Stimulated activated CD8-positive, alpha-beta memory T cell treated with anti-CD3 and anti-CD28 coated beads, Interleukin-15, amount 100 ng/mL, for 48 hours (primary cell): ENCODE measurements around the gene UBAC2.
A peak's percentile ranks its signal among the peaks of the same experiment; 100 is the strongest.
"Not testable (repeated sequence)": the region's sequence is repeated elsewhere in the genome, so short reads cannot be mapped to it uniquely, and the experiment has no call there.

Experiments
- DNase-seq, 2 donors: peaks; one replicate each; pipeline ENCODE4 v3.0.0-alpha.2; 2020; ENCODE audit warnings: low read depth in 2 of 2

The UBAC2 gene

DNA sequence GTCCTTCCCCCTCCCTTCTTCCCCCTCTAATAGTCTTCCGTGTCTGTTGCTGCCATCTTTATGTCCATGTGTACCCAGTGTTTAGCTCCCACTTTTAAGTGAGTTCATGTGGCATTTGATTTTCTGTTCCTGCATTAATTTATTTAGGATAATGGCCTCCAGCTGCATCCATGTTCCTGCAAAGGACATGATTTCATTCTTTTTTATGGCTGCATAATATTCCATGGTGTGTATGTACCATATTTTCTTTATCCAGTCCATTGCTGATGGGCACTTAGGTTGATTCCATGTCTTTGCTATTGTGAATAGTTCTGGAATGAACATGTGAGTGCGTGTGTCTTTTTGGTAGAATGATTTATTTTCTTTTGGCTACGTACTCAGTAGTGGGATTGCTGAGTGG, 48.5 kb downstream of the UBAC2 start:
- not testable (repeated sequence) for DNase-seq

DNA sequence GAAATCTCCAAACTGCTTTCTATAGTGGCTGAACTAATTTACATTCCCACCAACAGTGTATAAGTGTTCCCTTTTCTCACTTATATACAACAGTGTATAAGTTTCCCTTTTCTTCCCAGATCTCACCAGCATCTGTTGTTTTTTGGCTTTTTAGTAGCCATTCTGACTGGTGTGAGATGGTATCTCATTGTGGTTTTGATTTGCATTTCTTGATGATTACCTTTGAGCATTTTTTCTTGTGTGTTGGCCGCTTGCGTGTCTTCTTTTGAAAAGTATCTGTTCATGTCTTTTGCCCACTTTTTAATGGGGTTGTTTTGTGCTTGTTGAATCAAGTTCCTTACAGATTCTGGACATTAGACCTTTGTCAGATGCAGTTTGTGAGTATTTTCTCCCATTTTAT, 49.0 kb downstream of the UBAC2 start:
- not testable (repeated sequence) for DNase-seq

DNA sequence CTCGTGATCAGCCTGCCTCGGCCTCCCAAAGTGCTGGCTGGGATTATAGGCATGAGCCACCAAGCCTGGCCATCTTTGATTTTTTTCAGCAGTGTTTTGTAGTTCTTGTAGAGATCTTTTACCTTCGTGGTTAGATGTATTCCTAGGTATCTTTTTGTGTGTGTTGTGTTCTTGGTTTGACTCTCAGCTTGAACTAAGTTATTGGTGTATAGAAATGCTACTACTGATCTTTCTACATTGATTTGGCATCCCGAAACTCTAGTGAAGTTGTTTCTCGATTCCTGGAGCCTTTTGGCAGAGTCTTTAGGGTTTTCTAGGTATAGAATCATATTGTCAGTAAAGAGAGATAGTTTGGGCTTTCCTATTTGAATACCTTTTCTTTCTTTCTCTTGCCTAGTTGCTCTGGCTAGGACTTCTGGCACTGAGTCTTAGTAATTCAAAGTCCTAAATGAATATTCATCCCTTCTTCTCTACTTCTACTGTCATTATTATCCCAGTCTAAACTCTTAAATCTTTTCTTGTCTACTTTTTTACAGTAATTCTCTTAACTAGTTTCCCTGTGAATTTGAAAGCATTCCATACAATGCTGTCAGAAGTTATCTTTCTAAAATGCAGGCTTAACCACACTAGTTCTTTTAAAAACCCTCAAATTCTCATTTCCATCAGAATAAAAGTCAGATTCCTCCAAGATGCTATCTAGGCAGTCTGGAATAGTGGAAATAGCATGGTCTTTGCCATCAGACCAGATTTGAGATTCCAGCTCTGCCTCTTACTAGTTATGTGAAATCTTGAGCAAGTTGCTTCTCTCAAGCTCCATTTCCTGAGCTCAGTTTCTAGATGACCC, 50.5 kb downstream of the UBAC2 start:
- DNase-seq = no peak

DNA sequence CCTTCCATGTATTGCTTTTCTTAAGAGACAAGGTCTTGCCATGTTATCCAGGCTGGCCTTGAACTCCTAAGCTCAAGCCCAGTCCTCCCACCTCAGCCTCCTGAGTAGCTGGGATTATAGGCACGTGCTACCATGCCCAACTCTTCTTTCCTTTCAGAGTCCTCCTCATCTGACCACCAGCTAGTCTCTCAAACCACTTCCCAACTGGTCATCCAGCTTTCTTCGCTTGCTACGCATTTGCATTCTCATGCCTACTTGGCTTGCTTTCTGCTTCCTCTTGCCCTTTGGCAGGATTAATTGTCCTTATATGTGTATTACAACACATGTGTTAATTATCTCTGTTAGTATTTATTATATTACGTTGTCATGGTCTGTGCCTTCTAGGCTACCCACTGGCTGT, 51.3 kb downstream of the UBAC2 start:
- DNase-seq = no peak

DNA sequence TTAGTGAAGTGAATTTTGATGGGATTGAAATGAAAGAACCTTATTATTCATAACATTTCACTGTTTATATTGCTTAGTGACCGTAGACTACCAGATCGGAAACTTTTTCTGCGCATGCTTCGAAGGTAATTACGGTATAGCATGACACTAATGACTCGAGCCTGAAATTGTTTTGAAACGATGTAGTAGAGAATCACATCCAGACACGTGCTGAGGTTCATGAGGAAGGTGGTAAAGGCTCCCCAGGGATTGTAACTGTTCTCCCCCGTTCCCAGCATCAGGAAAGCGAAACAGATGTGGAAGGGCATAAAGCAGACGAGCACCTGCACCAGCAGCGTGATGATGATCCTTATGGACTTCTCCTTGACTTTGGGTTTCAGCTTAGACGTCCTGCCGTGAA, 54.2 kb downstream of the UBAC2 start:
- no peak for DNase-seq

DNA sequence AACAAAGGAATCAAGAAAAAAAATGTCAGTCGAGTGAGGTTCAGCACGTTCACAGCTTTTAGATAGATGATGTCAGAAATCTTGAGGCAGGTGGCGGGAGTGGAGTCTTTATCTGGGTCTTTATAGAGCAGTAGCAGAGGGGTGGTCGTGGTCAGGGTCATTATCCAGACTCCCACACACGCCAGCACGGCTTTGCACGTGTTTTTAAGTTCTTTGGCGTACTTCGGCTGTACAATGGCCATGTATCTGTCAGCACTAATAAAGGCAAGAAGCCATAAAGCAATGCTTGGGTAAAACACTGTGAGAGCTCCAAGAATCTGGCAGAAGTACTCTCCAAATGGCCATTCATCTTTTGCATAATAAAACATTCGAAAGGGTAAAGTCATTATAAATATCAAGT, 54.6 kb downstream of the UBAC2 start:
- DNase-seq = no peak

DNA sequence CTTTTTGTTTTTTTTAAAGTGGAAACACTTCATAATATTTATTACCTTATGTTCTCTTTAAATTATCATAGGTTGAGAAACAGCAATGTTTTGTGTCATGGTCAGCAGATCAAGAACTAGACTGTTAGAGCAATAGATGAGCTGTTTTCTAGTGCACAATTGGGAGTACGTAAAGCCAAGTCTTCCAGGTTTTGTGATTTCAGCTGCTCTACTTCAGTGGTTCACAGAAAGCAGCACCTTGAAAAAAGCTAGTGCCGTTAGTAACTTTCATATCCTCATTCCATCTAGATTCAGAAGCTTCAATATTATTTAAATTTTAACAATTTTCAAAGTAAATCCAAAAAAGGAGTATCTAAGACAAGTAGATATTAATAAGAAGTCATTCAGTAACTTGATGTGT, 55.6 kb downstream of the UBAC2 start:
- no peak for DNase-seq

DNA sequence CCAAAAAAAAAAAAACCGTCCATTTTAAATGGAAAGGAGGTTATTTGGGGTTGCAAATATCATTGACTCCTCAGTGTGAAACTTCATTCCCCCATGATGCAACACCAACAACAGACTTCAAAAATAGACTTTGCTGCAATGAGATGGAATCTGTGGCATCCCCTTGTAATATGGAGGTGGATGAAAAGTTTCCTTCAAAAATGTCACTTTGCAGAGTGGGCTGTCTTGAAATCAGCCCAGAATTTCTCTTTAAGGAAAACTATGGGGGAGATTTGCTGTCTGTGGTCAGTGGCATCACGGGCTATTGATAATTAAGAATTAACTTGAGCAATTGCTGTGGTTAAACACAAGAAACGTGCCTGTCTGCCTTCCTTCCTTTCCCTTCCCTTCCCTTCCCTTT, 56.1 kb downstream of the UBAC2 start:
- DNase-seq = no peak

DNA sequence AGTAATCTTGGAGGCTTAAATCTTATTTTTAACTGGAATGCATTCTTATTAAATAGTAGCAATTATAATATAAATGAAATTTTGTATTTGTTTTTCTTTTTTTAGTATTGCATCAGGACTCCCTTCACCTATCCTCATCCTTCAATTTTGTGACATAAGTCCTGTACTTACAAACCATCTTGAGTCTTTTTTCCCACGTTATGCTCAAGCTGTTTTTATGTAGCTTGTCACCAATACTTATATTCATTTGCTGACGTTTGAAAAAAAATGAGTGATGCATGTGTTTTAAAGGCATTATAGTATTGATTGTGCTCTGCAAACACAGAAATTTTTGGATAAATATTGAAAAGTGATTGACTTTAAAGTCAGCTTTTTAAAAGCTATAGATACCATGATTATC, 56.6 kb downstream of the UBAC2 start:
- DNase-seq = no peak

DNA sequence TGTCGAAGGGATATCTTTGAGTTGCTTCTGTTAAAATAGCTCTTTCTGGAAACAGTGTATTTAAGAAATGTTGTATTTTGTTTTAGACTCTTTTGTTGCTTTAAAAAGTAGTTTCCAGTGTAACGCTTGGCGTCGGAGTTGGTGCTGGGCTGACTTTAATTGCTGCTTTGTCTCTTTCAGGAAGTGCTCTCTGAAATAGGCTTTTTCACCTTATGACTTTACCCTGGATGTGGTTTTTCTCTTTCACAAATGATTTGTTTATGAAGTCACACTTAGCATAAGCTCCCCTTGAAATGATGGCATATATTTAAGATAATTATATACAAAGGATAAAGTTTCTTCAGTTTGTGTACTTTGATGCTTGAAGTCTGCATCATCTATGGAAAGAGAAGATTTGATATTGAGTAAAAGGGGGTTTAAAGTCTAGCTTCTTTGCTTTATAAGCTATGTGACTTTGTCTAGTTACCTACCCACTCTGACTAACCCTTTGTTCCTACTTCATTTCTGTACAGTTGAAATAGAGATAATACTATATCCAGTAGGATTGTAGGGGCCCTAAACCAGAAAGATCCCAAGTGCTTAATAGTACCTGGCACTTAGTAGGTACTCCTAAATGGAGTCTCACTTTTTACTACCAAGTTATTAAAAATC, 57.7 kb downstream of the UBAC2 start, which contains the start of gene GPR18:
Gene GPR18, minus strand, starts transcription at position 170 of the 651 bp plus-strand sequence. CDS start 2,507 bp downstream, outside the sequence.
- DNase-seq = no peak

DNA sequence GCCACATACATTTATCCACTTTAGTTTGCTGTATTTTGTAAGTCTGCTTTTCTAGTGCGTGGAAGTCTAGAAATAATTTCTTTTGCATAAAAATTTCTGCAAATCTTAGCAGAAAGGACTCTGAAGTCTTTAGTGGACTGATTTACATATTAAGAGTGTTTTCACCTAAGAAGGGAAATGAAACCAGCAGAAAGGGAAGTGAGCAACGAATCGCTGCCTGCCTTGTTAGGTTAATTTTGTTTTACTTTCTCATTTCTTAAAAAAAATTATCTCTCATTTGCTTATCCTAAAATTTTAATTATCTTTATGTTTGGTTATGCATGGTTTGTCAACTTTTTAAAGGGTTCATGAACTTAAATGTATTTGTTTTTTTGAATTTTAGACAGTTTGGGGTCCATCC, 58.3 kb downstream of the UBAC2 start:
- no peak for DNase-seq

DNA sequence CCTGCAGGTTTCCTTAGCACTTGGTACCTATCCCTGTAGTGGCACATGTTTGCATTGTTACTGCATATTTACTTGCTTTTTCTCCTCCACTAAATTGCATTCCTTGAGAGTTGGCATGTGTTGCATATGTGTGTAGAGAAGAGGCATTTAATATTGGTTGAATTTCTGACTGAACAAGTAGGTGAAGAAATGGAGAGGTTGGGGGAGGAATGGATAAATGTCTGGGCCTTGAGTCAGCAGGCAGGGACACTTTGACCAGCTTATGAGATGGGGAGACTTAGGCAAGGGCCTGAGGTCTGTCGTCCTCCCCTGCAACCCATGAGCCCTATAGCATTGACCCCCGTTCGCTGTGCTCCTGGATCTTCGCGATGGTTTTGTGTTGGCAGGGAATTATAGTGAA, 59.6 kb downstream of the UBAC2 start:
- DNase-seq = no peak

DNA sequence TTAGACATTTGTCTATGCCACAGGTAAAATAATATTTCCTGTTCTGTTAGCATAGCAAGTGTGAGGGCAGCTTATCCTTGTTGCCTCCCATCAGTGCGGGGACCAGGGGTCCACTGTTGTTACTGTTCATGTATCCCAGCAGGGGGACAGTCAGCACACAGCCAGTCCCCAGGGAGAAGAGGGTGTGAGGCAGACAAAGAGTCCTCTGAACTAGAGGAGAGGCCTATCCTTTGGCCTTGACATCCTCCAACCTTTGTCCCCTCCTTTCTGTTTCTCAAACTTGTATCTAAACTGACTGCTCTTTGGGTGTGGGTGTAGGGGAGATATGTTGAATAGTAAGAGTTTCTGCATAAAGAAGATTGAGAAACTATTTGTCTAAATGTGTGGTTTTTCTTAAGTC, 60.4 kb downstream of the UBAC2 start:
- DNase-seq = no peak

DNA sequence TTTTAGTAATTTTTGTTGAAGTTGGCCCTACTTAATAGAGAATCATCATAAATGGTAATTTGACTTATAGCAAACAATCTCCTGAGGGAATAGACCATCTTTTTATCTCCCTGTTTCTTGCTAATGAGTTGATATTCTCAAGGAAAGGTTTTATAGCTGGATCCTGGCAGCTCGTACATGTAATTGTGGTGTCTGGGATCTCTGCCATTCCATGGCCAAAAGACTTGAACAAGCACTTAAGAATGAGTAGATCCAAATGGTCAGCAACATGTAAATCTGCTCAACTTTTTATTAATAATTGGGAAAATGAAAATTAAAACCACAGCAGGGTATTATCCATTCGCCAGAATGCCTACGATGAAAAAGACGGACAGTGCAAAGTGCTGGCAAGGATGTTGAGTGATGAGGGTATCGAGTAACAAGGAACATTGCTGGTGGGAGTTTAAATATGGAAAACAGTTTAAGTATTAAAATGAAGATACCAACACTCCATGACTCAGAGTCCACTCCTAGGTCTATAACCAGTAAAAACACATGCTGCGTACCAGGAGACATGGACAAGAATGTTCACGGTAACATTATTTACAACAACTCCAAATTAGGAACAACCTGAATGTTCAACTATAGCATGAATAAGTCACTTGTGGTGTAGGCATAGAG, 62.6 kb downstream of the UBAC2 start:
- no peak for DNase-seq

DNA sequence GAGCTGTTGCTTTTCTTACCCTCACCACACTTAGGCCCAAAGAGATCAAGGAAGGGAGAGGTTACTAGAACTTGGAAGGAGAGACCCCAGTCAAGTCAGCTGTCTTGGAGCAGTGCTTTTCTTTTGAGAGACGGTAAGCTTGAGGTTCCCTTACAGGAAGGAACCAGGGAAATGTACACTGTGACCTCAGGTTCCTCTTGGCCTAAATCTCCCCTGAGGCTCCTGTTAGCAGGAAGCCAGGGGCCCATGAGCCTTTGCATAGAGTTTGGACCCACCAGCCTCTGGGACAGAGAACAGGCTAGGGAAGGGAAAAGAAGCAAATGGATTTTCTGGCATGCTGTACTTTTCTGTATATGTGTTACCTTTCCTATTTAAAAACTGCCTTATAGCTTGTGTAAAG, 63.4 kb downstream of the UBAC2 start:
- no peak for DNase-seq

DNA sequence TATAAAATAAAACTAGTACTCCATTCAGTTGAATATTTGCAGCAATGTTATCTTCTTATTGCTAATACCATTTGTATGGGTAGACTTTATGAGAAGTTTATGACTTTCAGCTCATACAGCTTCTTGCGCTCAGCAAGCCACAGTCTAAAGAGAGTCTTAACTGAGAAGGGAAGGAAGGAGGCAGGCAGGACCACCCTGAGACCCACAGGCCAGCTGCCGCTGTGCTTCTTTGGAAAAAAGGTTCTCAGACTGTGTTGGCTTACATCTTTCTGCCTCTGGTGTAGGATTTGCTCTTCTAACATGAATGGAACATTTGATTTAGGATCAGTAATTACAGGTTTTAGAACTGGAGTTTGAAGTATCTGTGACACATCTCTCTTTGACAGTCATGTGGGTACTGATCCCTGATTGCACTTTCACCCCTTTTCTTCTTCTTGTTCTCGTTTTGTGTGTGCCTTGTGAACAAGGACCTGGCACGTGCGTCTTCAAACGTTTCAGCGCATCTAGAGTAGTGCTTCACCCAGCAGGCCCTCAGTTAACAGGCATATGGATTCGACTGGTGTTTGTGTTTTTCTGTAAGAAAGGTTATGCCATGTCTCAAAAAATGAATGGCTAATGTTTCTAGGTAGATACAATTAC, 64.6 kb downstream of the UBAC2 start:
- peak in 1 of 2 donors; percentile 30 for DNase-seq

DNA sequence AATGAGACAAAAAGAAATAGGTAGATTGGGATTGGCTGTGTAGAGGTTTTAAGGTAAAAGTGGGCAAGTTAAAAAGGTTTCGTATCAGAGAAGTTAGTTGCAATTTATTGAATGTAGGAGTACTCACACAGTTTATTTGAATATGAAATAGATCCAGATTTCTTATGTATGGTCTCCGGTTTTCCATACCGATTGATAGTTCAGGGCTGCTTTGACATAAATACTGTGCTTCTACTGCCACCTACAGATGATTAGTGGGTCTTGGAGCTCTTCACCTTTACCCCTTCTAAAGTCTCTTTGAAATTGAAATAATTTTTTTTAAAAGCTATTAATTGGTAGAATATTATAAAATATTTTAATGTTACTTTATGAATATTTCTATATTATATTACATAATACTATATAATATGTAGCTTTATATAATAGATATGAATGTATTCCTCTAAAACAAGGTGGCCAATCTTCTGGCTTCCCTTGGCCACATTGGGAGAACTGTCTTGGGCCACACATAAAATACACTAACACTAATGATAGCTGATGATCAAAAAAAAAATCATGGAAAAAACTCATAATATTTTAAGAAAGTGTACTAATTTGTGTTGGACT, 65.3 kb downstream of the UBAC2 start:
- DNase-seq = no peak

DNA sequence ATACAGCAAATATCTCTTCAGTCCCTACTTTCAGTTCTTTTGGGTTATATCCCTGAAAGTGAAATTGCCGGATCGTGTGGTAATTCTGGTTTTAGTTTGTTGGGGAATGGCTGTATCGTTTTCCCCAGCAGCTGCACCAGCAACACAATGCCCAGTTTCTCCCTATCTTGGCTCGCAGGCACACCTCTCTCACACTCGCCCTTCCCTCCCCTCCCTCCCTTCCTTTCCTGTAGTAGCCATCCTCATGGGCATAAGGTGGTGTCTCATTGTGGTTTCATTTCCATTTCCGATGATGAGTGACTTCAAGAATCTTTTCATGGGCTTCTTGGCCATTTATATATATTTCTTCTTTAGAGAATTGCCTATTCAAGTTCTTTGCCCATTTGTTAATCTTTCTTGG, 66.2 kb downstream of the UBAC2 start:
- no peak for DNase-seq

DNA sequence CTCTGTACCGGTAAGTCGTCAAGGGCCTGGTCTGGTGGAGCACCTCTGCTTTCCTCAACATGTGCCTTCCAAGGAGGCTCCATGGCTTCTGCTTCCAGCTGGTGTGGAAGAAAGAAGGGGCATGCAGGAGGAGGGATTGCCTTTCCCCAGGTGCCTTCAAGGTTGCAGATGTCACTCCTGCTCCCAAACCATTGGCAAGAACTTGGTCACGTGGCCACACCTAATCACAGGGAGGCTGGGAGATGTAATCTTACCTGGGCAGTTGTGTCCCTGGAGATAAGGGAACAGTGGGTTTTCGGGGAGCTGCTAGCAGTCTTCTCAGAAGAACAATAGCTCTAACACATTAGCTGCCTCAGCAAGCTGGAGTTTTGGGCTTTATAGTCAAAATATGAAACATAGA, 67.3 kb downstream of the UBAC2 start:
- DNase-seq = no peak

DNA sequence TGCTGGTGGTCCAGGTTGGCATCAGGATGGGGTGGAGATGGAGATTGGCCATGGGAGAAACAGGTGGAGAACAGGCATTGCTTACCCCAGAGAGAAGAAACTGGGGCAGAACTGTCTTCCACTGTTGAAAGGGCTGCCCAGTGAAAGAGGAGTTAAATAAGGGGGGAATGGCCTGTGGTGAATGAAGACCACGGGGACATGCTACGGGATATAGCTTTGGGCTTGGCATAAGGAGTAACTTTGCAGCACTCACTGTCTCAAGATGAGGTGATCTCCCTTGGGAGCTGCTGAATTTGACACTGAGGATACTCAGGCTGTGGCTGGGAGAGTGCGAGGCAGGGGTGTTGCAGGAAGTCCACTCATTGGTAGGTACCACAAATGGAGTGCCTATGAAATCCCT, 68.2 kb downstream of the UBAC2 start:
- DNase-seq = no peak

DNA sequence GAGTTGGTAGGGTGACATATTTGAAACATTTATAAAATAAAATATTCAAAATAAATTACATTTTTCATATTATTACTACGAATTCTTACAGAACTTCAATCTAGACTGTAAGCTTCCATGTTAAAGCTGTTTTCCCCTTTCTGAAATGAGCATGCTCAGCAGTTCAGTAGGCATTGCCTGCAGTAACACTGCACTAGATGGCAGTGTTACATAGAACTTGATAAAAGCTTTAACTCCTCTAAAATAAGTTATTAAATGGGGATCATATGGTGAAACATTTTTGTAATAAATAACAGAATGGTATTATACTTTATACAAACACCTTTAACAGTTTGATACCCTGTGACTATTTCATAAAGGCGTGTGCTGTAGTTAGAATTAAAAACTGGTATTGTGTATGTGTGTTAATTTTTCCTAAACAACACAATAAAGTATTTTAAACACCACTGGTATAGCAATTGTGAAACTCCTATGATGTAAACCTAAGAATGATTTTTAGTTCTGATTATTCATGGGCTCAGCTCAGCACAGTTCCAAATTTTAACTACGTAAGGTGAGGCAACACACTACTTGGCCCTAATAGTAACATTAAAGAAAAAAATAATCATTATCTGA, 69.1 kb downstream of the UBAC2 start:
- DNase-seq = no peak

DNA sequence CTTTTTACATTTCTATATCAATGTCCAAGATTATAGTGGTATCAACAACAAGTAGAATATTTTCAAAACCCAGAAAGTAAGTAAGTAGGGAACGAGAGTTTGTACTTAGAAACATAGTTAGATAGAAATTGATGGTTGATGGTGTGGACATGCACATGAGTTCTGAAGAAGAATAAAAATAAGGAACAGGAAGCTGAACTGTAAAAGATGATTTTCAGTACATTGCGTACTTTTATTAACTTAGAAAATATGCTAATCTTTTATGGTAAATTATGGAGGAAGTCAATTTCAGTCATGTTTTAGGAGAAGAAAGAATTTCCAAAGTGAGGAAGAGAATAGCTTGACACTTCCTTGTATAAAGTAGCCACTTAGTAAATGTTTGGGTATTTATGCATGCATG, 69.9 kb downstream of the UBAC2 start:
- no peak for DNase-seq
